ENCODE results near the gene ELF1. TPM values are rescaled to one million over a fixed set of nuclear protein-coding genes. Genes with fewer than 3 reads are reported as not detected.

ELF1 gene
- polyA plus RNA-seq (2013, experiment 1 of 4) = 20.0 TPM
- 15.0 TPM for polyA plus RNA-seq (2013, experiment 2 of 4)
- 13.4 TPM for polyA plus RNA-seq (2013, experiment 3 of 4)
- polyA plus RNA-seq (2013, experiment 4 of 4) = 15.1 TPM

DNA sequence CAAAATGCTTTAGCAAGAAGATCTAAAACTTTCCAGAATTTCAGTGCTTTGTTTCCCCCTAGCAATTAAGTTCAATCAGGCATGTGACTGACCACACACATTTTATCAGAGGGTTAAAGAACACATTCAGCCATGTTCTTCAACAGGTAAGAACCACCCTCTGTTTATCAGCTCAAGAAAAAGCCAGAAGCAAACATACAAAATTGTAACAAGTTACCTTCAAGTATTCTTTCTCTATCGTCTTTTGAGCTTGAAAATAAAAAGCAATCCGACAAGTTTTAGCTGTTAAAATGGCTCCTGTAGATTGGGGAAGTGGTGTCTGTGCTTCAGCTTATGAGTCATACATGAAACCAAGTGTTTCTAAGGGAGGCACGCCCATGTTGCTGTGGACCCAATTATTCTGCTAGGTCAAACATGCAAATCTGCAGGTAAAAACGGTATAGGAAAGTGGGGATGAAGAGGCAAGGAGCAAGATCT, at the start of gene ELF1:
Gene ELF1, minus strand, starts transcription at position 306 of the 477 bp plus-strand sequence. CDS start 37,262 bp downstream, outside the sequence.
- no peaks in the 10 kb centered on the region for H3K4me1 ChIP-seq (ENCODE audit: control insufficient read depth, insufficient read depth, low read length)
- no peak within 1 kb of the TSS for H3K27ac ChIP-seq (ENCODE audit: insufficient read depth, low read depth, low read length, poor library complexity, severe bottlenecking)
- no peaks in the 10 kb centered on the region for H3K36me3 ChIP-seq (ENCODE audit: control insufficient read depth, insufficient read depth, low read length)
- 66 to 69% methylated on average over 4 of the region's 4 CpGs for WGBS, 2 experiments
- no peaks in the 10 kb centered on the region for H3K27me3 ChIP-seq (ENCODE audit: control insufficient read depth, insufficient read depth, low read length, poor library complexity, severe bottlenecking)
- H3K9me3 ChIP-seq (ENCODE audit: control insufficient read depth, low read length) = no peaks in the 10 kb centered on the region
- H3K4me3 ChIP-seq (ENCODE audit: insufficient read depth, low read depth, low read length) = no peak within 1 kb of the TSS

DNA sequence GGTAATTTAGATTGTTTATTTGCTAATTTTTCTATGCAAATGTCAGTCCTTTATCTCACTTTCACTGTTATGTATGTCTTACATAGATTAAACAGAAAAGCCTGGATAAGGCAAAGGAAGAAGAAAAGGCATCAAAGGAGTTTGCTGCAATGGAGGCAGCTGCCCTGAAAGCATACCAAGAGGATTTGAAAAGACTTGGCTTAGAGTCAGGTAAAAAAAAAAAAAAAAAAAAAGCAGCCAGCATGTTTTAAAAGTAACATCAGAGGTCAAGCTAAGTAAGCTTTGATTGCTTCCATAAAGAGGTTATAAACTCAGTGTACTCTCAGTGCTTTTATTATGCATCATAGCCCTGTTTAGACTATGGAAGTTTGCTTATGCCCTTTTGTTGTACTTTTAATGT, 46.0 kb upstream of the ELF1 start:
- Histone ChIP-seq H3K27ac (ENCODE audit: insufficient read depth, low read depth, low read length, poor library complexity, severe bottlenecking) (no peak overlapping the region), H3K27me3 (ENCODE audit: control insufficient read depth, insufficient read depth, low read length, poor library complexity, severe bottlenecking) (no peaks in the 10 kb centered on the region), H3K36me3 (ENCODE audit: control insufficient read depth, insufficient read depth, low read length) (peaks cover 33% of the 10 kb centered on the region), H3K4me1 (ENCODE audit: control insufficient read depth, insufficient read depth, low read length) (no peaks in the 10 kb centered on the region), H3K9me3 (ENCODE audit: control insufficient read depth, low read length) (no peaks in the 10 kb centered on the region), H3K4me3 (ENCODE audit: insufficient read depth, low read depth, low read length) (no peak overlapping the region)

DNA sequence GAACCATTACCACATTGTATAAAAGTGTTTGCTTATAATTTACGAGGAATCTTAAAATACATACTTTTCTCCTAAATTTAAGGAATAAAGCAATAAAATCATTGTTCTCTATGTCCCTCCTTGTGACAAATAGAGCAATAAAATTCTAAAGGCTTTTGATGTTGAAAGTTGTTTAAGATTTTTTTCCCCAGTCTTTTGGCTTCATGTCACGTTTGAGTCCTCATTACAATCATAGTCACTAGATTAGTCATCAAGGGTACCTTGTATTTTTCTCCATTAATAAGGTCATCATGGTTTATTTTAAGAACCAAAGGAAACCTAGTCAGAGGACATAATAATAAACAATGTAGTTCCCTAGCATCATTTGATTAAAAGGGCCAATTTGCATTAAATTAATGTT, 45.4 kb upstream of the ELF1 start:
- Histone ChIP-seq H3K9me3 (ENCODE audit: control insufficient read depth, low read length) (no peaks in the 10 kb centered on the region), H3K27me3 (ENCODE audit: control insufficient read depth, insufficient read depth, low read length, poor library complexity, severe bottlenecking) (no peaks in the 10 kb centered on the region), H3K4me1 (ENCODE audit: control insufficient read depth, insufficient read depth, low read length) (no peaks in the 10 kb centered on the region), H3K27ac (ENCODE audit: insufficient read depth, low read depth, low read length, poor library complexity, severe bottlenecking) (no peak overlapping the region), H3K4me3 (ENCODE audit: insufficient read depth, low read depth, low read length) (no peak overlapping the region), H3K36me3 (ENCODE audit: control insufficient read depth, insufficient read depth, low read length) (peaks cover 31% of the 10 kb centered on the region)
- WGBS, 2 experiments = 80 to 100% methylated on average over 1 of the region's 2 CpGs

DNA sequence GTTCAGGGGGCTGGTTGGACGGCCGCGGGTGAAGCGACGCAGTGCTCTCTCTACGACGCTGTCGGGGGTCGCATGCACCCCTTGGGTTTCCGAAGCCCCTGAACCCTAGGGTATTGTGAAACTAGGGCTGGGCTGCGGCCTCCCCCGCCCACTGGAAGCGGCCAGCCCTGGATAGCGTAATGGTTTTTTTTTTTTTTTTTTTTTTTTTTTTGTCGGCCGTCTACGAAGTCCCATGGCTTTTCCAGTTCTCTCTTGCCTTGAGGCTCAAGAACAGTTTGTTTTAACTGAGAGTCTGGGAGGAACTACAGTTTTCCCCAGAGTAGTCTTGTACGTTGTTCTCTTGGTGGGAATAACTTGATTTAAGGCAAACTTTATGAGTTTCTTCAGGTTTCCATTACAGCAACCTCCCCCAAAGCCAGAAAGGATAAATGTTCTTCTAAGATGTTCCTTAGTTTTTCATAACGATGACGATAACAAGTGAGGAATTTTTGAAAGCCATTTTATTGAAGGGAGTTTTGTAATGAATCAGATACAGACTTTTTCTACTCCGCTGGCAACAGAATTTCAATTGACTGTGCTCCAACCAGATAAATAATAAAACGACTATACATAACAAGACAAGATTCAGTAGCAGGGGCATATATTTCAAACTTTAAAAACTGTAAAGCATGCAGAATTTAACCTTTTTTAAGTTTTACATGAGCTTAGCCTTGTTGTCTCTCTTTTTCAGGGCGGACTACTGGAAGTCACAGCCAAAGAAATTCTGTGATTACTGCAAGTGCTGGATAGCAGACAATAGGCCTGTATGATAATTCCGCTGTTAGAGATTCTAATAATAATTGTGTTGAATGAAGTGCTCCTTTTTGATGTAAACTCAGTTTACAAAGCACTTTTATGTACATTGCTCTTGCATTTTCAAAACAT, 43.1 kb upstream of the ELF1 start:
- peak overlapping the region; percentile 93 for H3K27ac ChIP-seq (ENCODE audit: insufficient read depth, low read depth, low read length, poor library complexity, severe bottlenecking)
- H3K4me1 ChIP-seq (ENCODE audit: control insufficient read depth, insufficient read depth, low read length) = no peaks in the 10 kb centered on the region
- no peaks in the 10 kb centered on the region for H3K9me3 ChIP-seq (ENCODE audit: control insufficient read depth, low read length)
- H3K27me3 ChIP-seq (ENCODE audit: control insufficient read depth, insufficient read depth, low read length, poor library complexity, severe bottlenecking) = no peaks in the 10 kb centered on the region
- peak overlapping the region; percentile 71 for H3K4me3 ChIP-seq (ENCODE audit: insufficient read depth, low read depth, low read length)
- 10 to 11% methylated on average over 21 to 24 of the region's 24 CpGs for WGBS, 2 experiments
- H3K36me3 ChIP-seq (ENCODE audit: control insufficient read depth, insufficient read depth, low read length) = peaks cover 16% of the 10 kb centered on the region

DNA sequence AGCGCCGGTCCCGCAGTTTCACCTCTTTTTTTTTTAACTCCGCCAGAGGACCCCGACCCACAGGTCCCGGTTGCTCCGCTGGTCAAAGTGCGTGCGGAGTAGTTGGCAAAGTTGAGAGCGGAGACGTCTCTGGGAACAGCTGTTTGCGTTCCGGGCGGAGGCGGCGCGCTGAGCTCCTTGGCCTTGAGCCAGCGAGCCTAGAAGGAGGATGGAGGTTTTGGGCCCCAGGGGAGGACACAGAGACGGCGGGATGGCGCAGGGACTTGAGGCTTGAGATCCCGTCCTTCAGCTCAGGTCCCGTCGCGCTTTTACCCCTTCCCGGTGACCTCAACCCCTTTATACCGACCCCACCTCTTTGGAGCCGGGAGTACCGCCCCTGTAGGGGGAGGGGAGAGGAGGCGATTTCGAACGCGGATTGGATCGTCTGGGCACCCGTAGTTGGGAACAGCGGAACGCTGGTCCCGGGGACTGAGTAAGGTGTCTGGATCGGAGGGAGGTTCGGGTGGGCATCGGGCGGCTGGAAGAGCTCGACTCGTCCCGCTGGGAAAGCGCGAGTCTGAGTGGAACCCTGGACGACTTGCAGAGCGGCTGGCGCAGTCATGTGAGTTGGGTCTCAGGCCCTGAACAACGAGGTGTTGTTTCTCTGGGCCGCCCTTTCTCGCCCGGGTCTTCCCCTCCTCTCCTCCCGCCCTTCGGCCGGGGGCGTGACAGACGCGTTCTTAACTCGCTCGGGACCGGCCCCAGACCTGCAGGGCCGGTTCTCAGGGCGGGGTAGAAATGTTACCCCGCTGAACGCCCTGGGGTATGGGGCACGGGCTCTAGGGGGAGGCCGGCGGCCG, 42.2 kb upstream of the ELF1 start, which contains the start of gene WBP4:
Gene WBP4, plus strand, starts transcription at position 435 of the 839 bp plus-strand sequence. Its CDS starts 165 bp downstream, at position 600.
- Histone ChIP-seq H3K4me3 (ENCODE audit: insufficient read depth, low read depth, low read length) (peak within 1 kb of the TSS; percentile 71), H3K36me3 (ENCODE audit: control insufficient read depth, insufficient read depth, low read length) (peaks cover 12% of the 10 kb centered on the region), H3K27ac (ENCODE audit: insufficient read depth, low read depth, low read length, poor library complexity, severe bottlenecking) (peak within 1 kb of the TSS; percentile 93), H3K27me3 (ENCODE audit: control insufficient read depth, insufficient read depth, low read length, poor library complexity, severe bottlenecking) (no peaks in the 10 kb centered on the region), H3K9me3 (ENCODE audit: control insufficient read depth, low read length) (no peaks in the 10 kb centered on the region), H3K4me1 (ENCODE audit: control insufficient read depth, insufficient read depth, low read length) (no peaks in the 10 kb centered on the region)
- WGBS, 2 experiments = 0 to 1% methylated on average over 71 of the region's 71 CpGs

DNA sequence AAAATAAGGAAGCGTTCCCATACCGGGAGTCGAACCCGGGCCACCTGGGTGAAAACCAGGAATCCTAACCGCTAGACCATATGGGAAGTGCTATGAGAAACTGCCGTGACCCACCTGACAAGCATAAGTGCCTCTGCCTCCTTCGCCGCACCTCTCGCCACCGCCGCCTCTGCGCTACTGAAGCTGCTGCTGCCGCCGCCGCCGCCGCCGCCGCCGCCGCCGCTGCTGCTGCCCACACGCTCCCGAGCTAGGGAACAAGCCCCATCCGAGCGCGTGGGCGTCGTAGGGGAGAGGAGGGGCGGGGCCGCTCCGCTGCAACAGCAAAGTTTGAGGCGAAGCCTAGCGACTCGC, 41.6 kb upstream of the ELF1 start:
- 0% methylated on average over 35 of the region's 35 CpGs for WGBS, 2 experiments
- H3K27ac ChIP-seq (ENCODE audit: insufficient read depth, low read depth, low read length, poor library complexity, severe bottlenecking) = peak overlapping the region; percentile 93
- H3K4me1 ChIP-seq (ENCODE audit: control insufficient read depth, insufficient read depth, low read length) = no peaks in the 10 kb centered on the region
- peaks cover 8% of the 10 kb centered on the region for H3K36me3 ChIP-seq (ENCODE audit: control insufficient read depth, insufficient read depth, low read length)
- no peaks in the 10 kb centered on the region for H3K27me3 ChIP-seq (ENCODE audit: control insufficient read depth, insufficient read depth, low read length, poor library complexity, severe bottlenecking)
- no peaks in the 10 kb centered on the region for H3K9me3 ChIP-seq (ENCODE audit: control insufficient read depth, low read length)
- H3K4me3 ChIP-seq (ENCODE audit: insufficient read depth, low read depth, low read length) = peak overlapping the region; percentile 71

DNA sequence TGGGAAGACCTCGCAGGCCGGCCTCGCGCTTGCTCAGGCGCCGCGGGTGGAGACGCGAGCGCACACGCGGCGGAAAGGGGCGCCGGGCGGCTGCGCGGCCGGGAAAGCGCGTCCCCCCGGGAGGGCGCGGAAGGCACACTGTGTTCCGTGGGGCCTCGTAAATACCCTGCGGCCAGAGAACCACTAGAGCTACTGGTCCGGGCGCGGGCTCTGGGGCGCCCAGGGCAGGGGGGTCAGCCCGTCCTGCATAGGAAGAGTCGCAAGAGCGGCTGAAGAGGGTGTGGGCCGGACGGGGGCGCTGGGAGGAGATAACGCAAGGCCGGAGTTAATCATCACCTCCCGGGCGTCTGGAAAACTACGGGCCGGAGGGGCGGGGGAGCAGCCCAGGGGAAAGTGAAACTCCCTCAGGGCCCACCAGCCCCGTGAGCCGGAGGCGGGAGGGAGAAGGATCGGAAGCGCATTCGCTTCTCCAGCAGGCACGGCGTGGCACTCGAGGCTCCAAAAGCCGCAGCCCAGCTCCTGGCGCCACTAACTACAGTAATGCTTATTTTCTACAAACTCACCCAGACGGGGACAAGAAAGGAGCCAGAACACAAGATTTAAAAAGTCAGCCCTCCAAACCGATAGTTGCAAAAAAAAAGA, 41.1 kb upstream of the ELF1 start:
- H3K4me3 ChIP-seq (ENCODE audit: insufficient read depth, low read depth, low read length) = peak overlapping the region; percentile 71
- H3K36me3 ChIP-seq (ENCODE audit: control insufficient read depth, insufficient read depth, low read length) = peaks cover 3% of the 10 kb centered on the region
- no peaks in the 10 kb centered on the region for H3K4me1 ChIP-seq (ENCODE audit: control insufficient read depth, insufficient read depth, low read length)
- WGBS, 2 experiments = 1% methylated on average over 57 of the region's 57 CpGs
- H3K27me3 ChIP-seq (ENCODE audit: control insufficient read depth, insufficient read depth, low read length, poor library complexity, severe bottlenecking) = no peaks in the 10 kb centered on the region
- peak overlapping the region; percentile 93 for H3K27ac ChIP-seq (ENCODE audit: insufficient read depth, low read depth, low read length, poor library complexity, severe bottlenecking)
- no peaks in the 10 kb centered on the region for H3K9me3 ChIP-seq (ENCODE audit: control insufficient read depth, low read length)

DNA sequence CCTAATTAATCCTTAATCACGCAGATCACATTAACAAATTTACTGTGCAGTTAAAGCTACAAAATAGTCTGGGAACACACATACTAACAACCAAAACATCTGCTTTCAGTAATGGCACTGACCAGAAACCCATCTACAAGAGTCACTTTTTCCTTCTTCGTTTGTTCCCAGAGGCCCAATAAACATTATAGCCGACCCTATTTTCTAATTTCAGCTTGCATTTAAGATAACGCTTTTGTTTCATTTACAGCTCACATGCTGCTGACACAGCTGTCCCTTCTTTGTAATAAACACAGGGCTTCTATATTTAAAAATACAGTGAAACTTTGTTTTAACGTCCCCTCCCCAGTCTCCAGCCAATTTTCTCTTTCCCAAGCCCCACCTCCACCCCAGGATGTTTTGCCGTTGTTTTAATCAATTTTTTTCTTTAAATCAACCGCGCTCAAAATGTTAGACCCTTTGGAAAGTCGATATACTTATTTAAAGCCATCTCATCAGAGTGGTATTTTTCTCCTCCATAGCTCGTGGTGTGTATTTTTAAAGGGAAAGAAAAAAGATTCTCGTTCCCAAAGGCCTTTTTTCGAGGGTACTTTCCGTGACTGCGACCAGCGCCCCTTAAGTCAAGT, 40.5 kb upstream of the ELF1 start:
- peak overlapping the region; percentile 93 for H3K27ac ChIP-seq (ENCODE audit: insufficient read depth, low read depth, low read length, poor library complexity, severe bottlenecking)
- no peaks in the 10 kb centered on the region for H3K36me3 ChIP-seq (ENCODE audit: control insufficient read depth, insufficient read depth, low read length)
- H3K4me3 ChIP-seq (ENCODE audit: insufficient read depth, low read depth, low read length) = peak overlapping the region; percentile 71
- no peaks in the 10 kb centered on the region for H3K4me1 ChIP-seq (ENCODE audit: control insufficient read depth, insufficient read depth, low read length)
- WGBS, 2 experiments = 11% methylated on average over 14 to 15 of the region's 15 CpGs
- no peaks in the 10 kb centered on the region for H3K27me3 ChIP-seq (ENCODE audit: control insufficient read depth, insufficient read depth, low read length, poor library complexity, severe bottlenecking)
- H3K9me3 ChIP-seq (ENCODE audit: control insufficient read depth, low read length) = no peaks in the 10 kb centered on the region

DNA sequence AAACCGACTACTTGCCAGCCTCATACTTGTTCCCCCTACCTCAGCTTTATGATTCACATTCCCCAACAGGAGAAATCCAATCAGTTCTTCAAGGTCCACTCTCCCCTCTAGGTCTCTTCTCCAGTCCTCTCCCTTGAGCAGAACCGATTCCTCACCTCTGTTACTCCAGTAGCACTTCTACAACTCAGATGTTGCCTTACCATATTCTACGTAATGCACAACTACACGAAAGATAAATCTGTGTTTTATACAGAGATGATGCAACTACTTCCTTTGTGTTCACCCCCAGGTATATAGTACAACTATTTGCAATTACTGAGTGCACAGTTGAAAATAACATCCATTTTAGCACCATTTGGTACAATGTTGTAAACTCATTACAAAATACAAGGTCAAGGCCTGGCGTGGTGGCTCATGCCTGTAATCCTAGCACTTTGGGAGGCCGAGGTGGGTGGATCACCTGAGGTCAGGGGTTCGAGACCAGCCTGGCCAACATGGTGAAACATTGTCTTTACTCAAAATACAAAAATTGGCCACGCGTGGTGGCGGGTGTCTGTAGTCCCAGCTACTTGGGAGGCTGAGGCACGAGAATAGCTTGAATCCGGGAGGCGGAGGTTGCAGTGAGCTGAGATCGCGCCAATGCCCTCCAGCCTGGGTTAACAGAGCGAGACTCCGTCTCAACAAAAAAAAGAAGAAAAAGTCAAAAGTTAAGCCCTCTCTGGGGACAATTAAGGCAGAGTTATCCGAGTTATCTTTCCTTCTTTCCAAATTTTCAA, 39.4 kb upstream of the ELF1 start:
- H3K27ac ChIP-seq (ENCODE audit: insufficient read depth, low read depth, low read length, poor library complexity, severe bottlenecking) = no peak overlapping the region
- WGBS, 2 experiments = 91 to 93% methylated on average over 18 of the region's 18 CpGs

More for the DNA sequence above, 39.4 kb upstream of the ELF1 start:
- no peaks in the 10 kb centered on the region for H3K27me3 ChIP-seq (ENCODE audit: control insufficient read depth, insufficient read depth, low read length, poor library complexity, severe bottlenecking)
- H3K4me1 ChIP-seq (ENCODE audit: control insufficient read depth, insufficient read depth, low read length) = no peaks in the 10 kb centered on the region
- H3K36me3 ChIP-seq (ENCODE audit: control insufficient read depth, insufficient read depth, low read length) = no peaks in the 10 kb centered on the region
- no peaks in the 10 kb centered on the region for H3K9me3 ChIP-seq (ENCODE audit: control insufficient read depth, low read length)
- H3K4me3 ChIP-seq (ENCODE audit: insufficient read depth, low read depth, low read length) = no peak overlapping the region
